ENCODE measurements around the gene SRGAP2B.
"Not testable (repeated sequence)": the region's sequence is repeated elsewhere in the genome, so short reads cannot be mapped to it uniquely, and the experiment has no call there.

Gene SRGAP2B

GRCh38 chr1:145041519-145041918, 53.6 kb downstream of the SRGAP2B start:
- DNase-seq (ENCODE audit: extremely low read depth, insufficient read length); H3K36me3 ChIP-seq (ENCODE audit: control insufficient read depth, insufficient read depth, low read length); H3K4me3 ChIP-seq (replicated peaks; ENCODE audit: low read depth, low read length); H3K27me3 ChIP-seq (replicated peaks; ENCODE audit: control insufficient read depth, insufficient read depth, low read length): not testable (repeated sequence)

DNA sequence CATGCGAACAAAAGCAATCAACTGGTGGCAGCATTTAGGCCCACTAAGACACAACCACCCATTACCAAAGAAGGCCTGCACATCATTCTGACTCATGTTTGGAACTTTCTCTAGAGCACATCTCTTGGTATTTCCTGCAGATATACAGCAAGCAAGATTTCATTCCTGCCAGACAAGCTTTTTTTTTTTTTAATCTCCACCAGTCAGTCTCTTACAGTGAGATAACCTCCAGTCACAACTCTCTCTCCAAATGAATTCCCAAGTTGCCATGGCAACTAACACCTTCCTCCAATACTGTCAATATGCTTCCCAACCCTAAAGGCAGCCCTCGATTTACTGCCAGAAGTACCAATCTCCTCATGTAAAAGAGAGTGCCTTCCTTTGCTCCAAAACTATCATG, 59.1 kb downstream of the SRGAP2B start:
- DNase-seq (ENCODE audit: extremely low read depth, insufficient read length); H3K27me3 ChIP-seq (replicated peaks; ENCODE audit: control insufficient read depth, insufficient read depth, low read length); H3K36me3 ChIP-seq (ENCODE audit: control insufficient read depth, insufficient read depth, low read length): not testable (repeated sequence)

GRCh38 chr1:145033523-145033922, 61.6 kb downstream of the SRGAP2B start:
- DNase-seq (ENCODE audit: extremely low read depth, insufficient read length); H3K36me3 ChIP-seq (ENCODE audit: control insufficient read depth, insufficient read depth, low read length); H3K4me3 ChIP-seq (replicated peaks; ENCODE audit: low read depth, low read length); H3K27me3 ChIP-seq (replicated peaks; ENCODE audit: control insufficient read depth, insufficient read depth, low read length): not testable (repeated sequence)

More for the DNA sequence above, 59.1 kb downstream of the SRGAP2B start:
- not testable (repeated sequence) for H3K4me3 ChIP-seq (replicated peaks; ENCODE audit: low read depth, low read length)

- not testable (repeated sequence) for DNase-seq (ENCODE audit: extremely low read depth, insufficient read length); H3K36me3 ChIP-seq (ENCODE audit: control insufficient read depth, insufficient read depth, low read length); H3K4me3 ChIP-seq (replicated peaks; ENCODE audit: low read depth, low read length); H3K27me3 ChIP-seq (replicated peaks; ENCODE audit: control insufficient read depth, insufficient read depth, low read length)
Measured at GRCh38 chr1:145027251-145027650, 67.9 kb downstream of the SRGAP2B start.

GRCh38 chr1:145025286-145025685, 69.8 kb downstream of the SRGAP2B start:
- not testable (repeated sequence) for H3K27me3 ChIP-seq (replicated peaks; ENCODE audit: control insufficient read depth, insufficient read depth, low read length); DNase-seq (ENCODE audit: extremely low read depth, insufficient read length); H3K4me3 ChIP-seq (replicated peaks; ENCODE audit: low read depth, low read length); H3K36me3 ChIP-seq (ENCODE audit: control insufficient read depth, insufficient read depth, low read length)

GRCh38 chr1:145022259-145022658, 72.9 kb downstream of the SRGAP2B start:
- H3K4me3 ChIP-seq (replicated peaks; ENCODE audit: low read depth, low read length); H3K36me3 ChIP-seq (ENCODE audit: control insufficient read depth, insufficient read depth, low read length); DNase-seq (ENCODE audit: extremely low read depth, insufficient read length); H3K27me3 ChIP-seq (replicated peaks; ENCODE audit: control insufficient read depth, insufficient read depth, low read length): not testable (repeated sequence)

GRCh38 chr1:145021749-145022148, 73.4 kb downstream of the SRGAP2B start:
- DNase-seq (ENCODE audit: extremely low read depth, insufficient read length); H3K4me3 ChIP-seq (replicated peaks; ENCODE audit: low read depth, low read length); H3K36me3 ChIP-seq (ENCODE audit: control insufficient read depth, insufficient read depth, low read length); H3K27me3 ChIP-seq (replicated peaks; ENCODE audit: control insufficient read depth, insufficient read depth, low read length): not testable (repeated sequence)

DNA sequence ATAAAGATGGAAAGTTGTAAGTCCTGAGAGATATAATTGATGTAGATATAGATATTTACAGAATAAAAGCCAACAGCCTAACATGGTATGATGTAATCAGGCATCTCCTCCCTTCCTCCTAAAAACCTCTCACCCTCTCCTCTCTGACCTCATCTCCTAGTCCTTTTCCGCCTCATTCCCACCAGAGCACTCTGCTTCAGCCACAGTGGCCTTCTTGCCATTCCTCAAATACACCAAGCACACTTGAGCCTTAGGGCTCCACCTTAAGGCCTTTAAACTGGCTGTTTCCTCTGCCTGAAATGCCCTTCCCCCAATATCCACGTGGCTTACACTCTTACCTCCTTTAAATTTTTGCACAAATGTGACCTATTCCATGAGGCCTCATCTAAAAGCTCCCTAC, 75.4 kb downstream of the SRGAP2B start:
- H3K27me3 ChIP-seq (replicated peaks; ENCODE audit: control insufficient read depth, insufficient read depth, low read length); H3K36me3 ChIP-seq (ENCODE audit: control insufficient read depth, insufficient read depth, low read length); H3K4me3 ChIP-seq (replicated peaks; ENCODE audit: low read depth, low read length); DNase-seq (ENCODE audit: extremely low read depth, insufficient read length): not testable (repeated sequence)

GRCh38 chr1:145017725-145018124, 77.4 kb downstream of the SRGAP2B start:
- H3K36me3 ChIP-seq (ENCODE audit: control insufficient read depth, insufficient read depth, low read length); DNase-seq (ENCODE audit: extremely low read depth, insufficient read length); H3K27me3 ChIP-seq (replicated peaks; ENCODE audit: control insufficient read depth, insufficient read depth, low read length); H3K4me3 ChIP-seq (replicated peaks; ENCODE audit: low read depth, low read length): not testable (repeated sequence)

- not testable (repeated sequence) for H3K4me3 ChIP-seq (replicated peaks; ENCODE audit: low read depth, low read length); H3K36me3 ChIP-seq (ENCODE audit: control insufficient read depth, insufficient read depth, low read length); DNase-seq (ENCODE audit: extremely low read depth, insufficient read length); H3K27me3 ChIP-seq (replicated peaks; ENCODE audit: control insufficient read depth, insufficient read depth, low read length)
Measured at GRCh38 chr1:145016492-145016862, 78.7 kb downstream of the SRGAP2B start.

- H3K27me3 ChIP-seq (replicated peaks; ENCODE audit: control insufficient read depth, insufficient read depth, low read length); DNase-seq (ENCODE audit: extremely low read depth, insufficient read length); H3K36me3 ChIP-seq (ENCODE audit: control insufficient read depth, insufficient read depth, low read length); H3K4me3 ChIP-seq (replicated peaks; ENCODE audit: low read depth, low read length): not testable (repeated sequence)
Measured at GRCh38 chr1:145015744-145016491, 79.2 kb downstream of the SRGAP2B start.

DNA sequence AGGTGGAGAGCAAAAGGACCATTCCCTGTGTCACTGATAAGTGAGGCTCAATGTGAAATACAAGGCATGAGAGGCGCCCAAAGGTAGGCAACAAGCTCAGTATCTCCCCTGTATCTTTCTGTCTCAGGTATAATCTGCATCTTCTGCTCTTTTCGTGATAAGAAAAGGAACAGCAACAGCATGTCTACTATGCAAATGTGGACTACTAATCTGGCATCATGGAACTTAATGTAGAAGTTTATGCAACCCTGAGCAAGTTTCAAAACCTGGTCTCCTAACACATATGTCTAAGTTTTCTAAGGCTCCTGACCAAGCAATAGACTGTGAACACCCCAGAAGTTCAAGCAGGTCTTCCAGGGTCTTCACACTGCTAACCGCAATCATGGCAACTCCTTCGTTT, 81.8 kb downstream of the SRGAP2B start:
- DNase-seq (ENCODE audit: extremely low read depth, insufficient read length); H3K27me3 ChIP-seq (replicated peaks; ENCODE audit: control insufficient read depth, insufficient read depth, low read length); H3K36me3 ChIP-seq (ENCODE audit: control insufficient read depth, insufficient read depth, low read length); H3K4me3 ChIP-seq (replicated peaks; ENCODE audit: low read depth, low read length): not testable (repeated sequence)

GRCh38 chr1:145011811-145012210, 83.3 kb downstream of the SRGAP2B start:
- H3K4me3 ChIP-seq (replicated peaks; ENCODE audit: low read depth, low read length); H3K27me3 ChIP-seq (replicated peaks; ENCODE audit: control insufficient read depth, insufficient read depth, low read length); DNase-seq (ENCODE audit: extremely low read depth, insufficient read length); H3K36me3 ChIP-seq (ENCODE audit: control insufficient read depth, insufficient read depth, low read length): not testable (repeated sequence)

DNA sequence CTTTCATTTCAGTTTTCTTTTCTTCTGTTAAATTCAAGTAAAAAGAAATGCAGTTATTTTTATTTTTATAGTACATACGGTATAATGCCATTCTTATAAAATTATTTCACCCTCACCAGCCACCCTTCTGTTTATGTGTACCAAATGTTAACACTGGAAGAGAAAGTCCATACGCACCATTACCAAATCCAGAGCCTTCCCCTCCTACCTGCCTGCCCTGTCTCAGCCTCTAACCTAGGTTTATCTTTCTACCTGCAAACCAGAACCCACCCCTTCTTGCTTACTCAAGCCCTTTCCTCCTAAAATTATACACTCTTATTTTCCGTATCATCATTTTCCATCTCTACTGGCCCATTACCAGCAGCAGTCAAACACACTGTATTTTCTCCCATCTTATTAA, 84.5 kb downstream of the SRGAP2B start:
- H3K36me3 ChIP-seq (ENCODE audit: control insufficient read depth, insufficient read depth, low read length); H3K27me3 ChIP-seq (replicated peaks; ENCODE audit: control insufficient read depth, insufficient read depth, low read length); H3K4me3 ChIP-seq (replicated peaks; ENCODE audit: low read depth, low read length); DNase-seq (ENCODE audit: extremely low read depth, insufficient read length): not testable (repeated sequence)

GRCh38 chr1:145009928-145010327, 85.2 kb downstream of the SRGAP2B start:
- H3K36me3 ChIP-seq (ENCODE audit: control insufficient read depth, insufficient read depth, low read length); H3K4me3 ChIP-seq (replicated peaks; ENCODE audit: low read depth, low read length); H3K27me3 ChIP-seq (replicated peaks; ENCODE audit: control insufficient read depth, insufficient read depth, low read length); DNase-seq (ENCODE audit: extremely low read depth, insufficient read length): not testable (repeated sequence)

Measured in GM06990 (cell line).